HepG2 (cell line): Measurements from ENCODE around the gene LMAN2L. TPM values are rescaled to one million over a fixed set of nuclear protein-coding genes. Genes with fewer than 3 reads are reported as not detected.
A peak's percentile ranks its signal among the peaks of the same experiment; 100 is the strongest.

Experiments
- ATAC-seq: fragments of 200-7000 bp; cut with Tn5 transposase; 3 replicates; pipeline ENCODE4 v1.9.1; 2020; ENCODE audit warnings: mild to moderate bottlenecking, moderate library complexity
- BruUV-seq: library from RNA; stranded (reverse); fragments of 400-500 nt; replicated peaks from 2 replicates; lab custom pipeline; 2021; lab: Mats Ljungman, UMichigan
- CTCF ChIA-PET: fragments of 300-600 bp; formaldehyde crosslinking; extraction: SDS; loops from one replicate; lab custom pipeline; 2021; ENCODE audit warnings: low total read pairs, inconsistent platforms, low intra/inter-chr PET ratio; lab: Yijun Ruan, JAX
- POLR2A ChIA-PET: fragments of 350-600 bp; sonication (Branson Sonifier 250); formaldehyde crosslinking; loops from one replicate; lab custom pipeline; 2020; ENCODE audit warnings: antibody characterized with exemption, inconsistent platforms; lab: Yijun Ruan, JAX
- DNase-seq: peaks from one replicate; pipeline ENCODE4 v3.0.0-alpha.2; 2015; ENCODE audit warnings: low spot score
- FAIRE-seq: peaks from 3 replicates; lab custom pipeline; 2011; peaks lifted over from hg19 to GRCh38; lab: Jason Lieb, UNC
- H2AFZ ChIP-seq: one replicate; pipeline ENCODE4 v1.6.1; 2011; ENCODE audit warnings: low read length, inconsistent platforms
- H3K27ac ChIP-seq: fragments of 300-600 bp; 3 replicates; pipeline ENCODE4 v1.8.0; 2011; ENCODE audit warnings: mixed run types, mild to moderate bottlenecking, mixed read lengths, low read length, inconsistent platforms; ENCODE audit not compliant: insufficient read depth; ENCODE audit errors: extremely low read length
- H3K27me3 ChIP-seq, 2 experiments: fragments of 200-600 bp in 1 of 2; 2 replicates in 1 of 2; 3 replicates in 1 of 2; pipeline versions ENCODE4 v1.6.0 to v1.8.0; 2011; ENCODE audit warnings: low read length in 2 of 2, mild to moderate bottlenecking in 2 of 2, moderate library complexity in 2 of 2, inconsistent platforms in 1 of 2; ENCODE audit not compliant: insufficient read depth in 2 of 2, control insufficient read depth in 1 of 2
- H3K36me3 ChIP-seq, 2 experiments: fragments of 200-600 bp in 1 of 2; replicated peaks in 1 of 2; 2 replicates in 1 of 2; 3 replicates in 1 of 2; pipeline versions ENCODE4 v1.5.1 to v1.8.0; 2011; ENCODE audit warnings: low read length in 2 of 2, inconsistent platforms in 1 of 2; ENCODE audit not compliant: insufficient read depth in 2 of 2, control insufficient read depth in 1 of 2
- H3K4me1 ChIP-seq: 2 replicates; pipeline ENCODE4 v1.5.1; 2012; ENCODE audit warnings: low read length, inconsistent platforms; ENCODE audit not compliant: insufficient read depth
- H3K4me2 ChIP-seq: 2 replicates; pipeline ENCODE4 v1.6.0; 2011; ENCODE audit warnings: low read depth, low read length, inconsistent platforms
- H3K4me3 ChIP-seq, 3 experiments: fragments of 200-600 bp in 1 of 3; sonication (generic), shearing (Covaris generic) in 1 of 3; replicated peaks in 1 of 3; 2 replicates each; pipeline ENCODE4 v1.5.1; 2011 to 2016; ENCODE audit warnings: low read length in 3 of 3, inconsistent platforms in 2 of 3, low read depth in 2 of 3, mild to moderate bottlenecking in 2 of 3, control low read depth in 1 of 3, mixed read lengths in 1 of 3; ENCODE audit not compliant: insufficient read depth in 1 of 3
- H3K79me2 ChIP-seq: one replicate; pipeline ENCODE4 v1.6.1; 2011; ENCODE audit warnings: low read length, inconsistent platforms; ENCODE audit not compliant: insufficient read depth
- H3K9ac ChIP-seq: 2 replicates; pipeline ENCODE4 v1.6.0; 2011; ENCODE audit warnings: mild to moderate bottlenecking, low read depth, low read length, inconsistent platforms; ENCODE audit not compliant: insufficient read depth
- H3K9me3 ChIP-seq: 2 replicates; pipeline ENCODE4 v1.5.1; 2012; ENCODE audit warnings: mild to moderate bottlenecking, low read length
- H4K20me1 ChIP-seq: 2 replicates; pipeline ENCODE4 v1.6.0; 2011; ENCODE audit warnings: inconsistent platforms, mild to moderate bottlenecking, low read length, moderate library complexity; ENCODE audit not compliant: insufficient read depth
- ARNTL ChIP-seq: sonication (generic); formaldehyde crosslinking; IDR thresholded peaks from 2 replicates; pipeline ENCODE4 v1.4.0; 2020; ENCODE audit warnings: mild to moderate bottlenecking, missing genetic modification reagents
- CEBPB ChIP-seq: IDR thresholded peaks from 2 replicates; pipeline ENCODE4 v1.6.1; 2011; ENCODE audit warnings: low read depth, low read length, improper control_type of control experiment, borderline replicate concordance
- NFYC ChIP-seq: IDR thresholded peaks from 2 replicates; pipeline ENCODE4 v1.6.1; 2016; ENCODE audit warnings: missing genetic modification reagents, missing compliant biosample characterization
- TOE1 ChIP-seq: sonication (generic); formaldehyde crosslinking; IDR thresholded peaks from 2 replicates; pipeline ENCODE4 v1.4.0; 2020; ENCODE audit warnings: mild to moderate bottlenecking, missing genetic modification reagents
- ZNF709 ChIP-seq: sonication (generic); formaldehyde crosslinking; IDR thresholded peaks from 2 replicates; pipeline ENCODE4 v1.5.0; 2020; ENCODE audit warnings: mild to moderate bottlenecking, missing genetic modification reagents
- ZNF737 ChIP-seq: sonication (generic); formaldehyde crosslinking; IDR thresholded peaks from 2 replicates; pipeline ENCODE4 v1.5.0; 2020; ENCODE audit warnings: missing genetic modification reagents, mild to moderate bottlenecking, borderline replicate concordance
- WGBS: methylation state at CpG from one replicate; pipeline ENCODE4 v1.1.6; 2017; ENCODE audit warnings: low lambda C conversion rate; 5-methylcytosine and 5-hydroxymethylcytosine counted together
- in situ Hi-C: cut with HindIII; loops from 2 replicates; pipeline ENCODE4 v1.10.0; 2017; ENCODE audit warnings: low pct_unique_long_range_greater_than_20kb; ENCODE audit not compliant: extremely low pct_ligation_motif_present
- intact Hi-C: fragments of 100-400 bp; cut with micrococcal nuclease; formaldehyde crosslinking; loops from one replicate; pipeline ENCODE4 v1.10.0; 2022; ENCODE audit not compliant: unreplicated experiment
- polyA plus RNA-seq, 8 experiments: library from polyadenylated mRNA; depleted of rRNA in 3 of 8; stranded (reverse) in 7 of 8; unstranded in 1 of 8; fragments of >200 nt; fragmentation: Illumina TruSeq in 4 of 8; extraction: Trizol in 4 of 8; gene quantifications; 2 replicates each; pipeline versions ENCODE4 v1.2.1 to v1.2.3, GENCODE V29; 2011 to 2016; ENCODE audit warnings: low read depth in 4 of 8, missing spikeins in 1 of 8, mixed read lengths in 1 of 8; ENCODE audit not compliant: insufficient read depth in 1 of 8
- total RNA-seq, 5 experiments: library from RNA; depleted of rRNA; stranded (reverse); fragments of >200 nt; fragmentation: Illumina TruSeq; extraction: Trizol; gene quantifications; 2 replicates each; pipeline ENCODE4 v1.2.3, GENCODE V29; 2016; ENCODE audit warnings: low read depth in 1 of 5
- TF ChIP-seq, protein P1 (sequence below): sonication (generic); formaldehyde crosslinking; IDR thresholded peaks from 2 replicates; pipeline ENCODE4 v1.4.0; 2020; ENCODE audit warnings: missing genetic modification reagents
- TF ChIP-seq, protein P2 (sequence below): sonication (generic); formaldehyde crosslinking; IDR thresholded peaks from 2 replicates; pipeline ENCODE4; 2020; ENCODE audit warnings: missing genetic modification reagents, mild to moderate bottlenecking, borderline replicate concordance

The LMAN2L gene
- total and polyA plus RNA-seq, 2 of the 13 experiments (the other 11 are each of a cell fraction or from before 2014, with no cell fraction given): 39.1 to 57.9 TPM

DNA sequence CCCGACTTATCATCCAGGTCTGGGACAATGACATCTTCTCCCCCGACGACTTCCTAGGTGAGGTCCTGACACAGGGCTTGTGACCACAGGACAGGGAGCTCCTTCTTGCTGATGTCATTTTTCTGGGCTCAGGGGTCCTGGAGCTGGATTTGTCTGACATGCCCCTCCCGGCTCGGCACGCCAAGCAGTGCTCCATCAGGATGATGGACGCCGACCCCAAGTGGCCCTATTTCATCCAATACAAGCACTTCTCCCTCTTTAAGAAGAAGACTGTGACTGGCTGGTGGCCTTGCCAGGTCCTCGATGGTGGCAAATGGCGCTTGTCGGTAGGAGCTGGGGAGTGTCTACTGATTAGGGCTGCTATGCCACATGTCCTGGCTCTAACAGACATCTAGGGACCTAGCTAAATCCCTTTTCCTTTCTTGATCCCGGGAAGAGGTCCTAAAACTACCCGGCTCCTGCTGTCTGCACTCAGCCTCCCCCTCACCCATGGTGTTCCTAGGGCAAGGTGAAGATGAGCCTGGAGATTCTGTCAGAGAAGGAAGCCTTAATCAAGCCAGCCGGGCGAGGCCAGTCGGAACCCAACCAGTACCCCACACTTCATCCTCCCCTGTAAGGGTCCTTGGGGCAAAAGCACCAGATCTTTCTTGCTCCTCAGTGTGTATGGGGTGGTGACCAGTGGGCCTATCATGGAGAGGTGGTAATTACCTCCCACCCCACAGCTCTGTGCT lies 36.7 kb downstream of the LMAN2L start:
- Histone ChIP-seq H3K4me1 (no peaks in the 10 kb centered on the region), H3K9ac (no peak overlapping the region), H3K79me2 (no peaks in the 10 kb centered on the region), H3K4me2 (no peak overlapping the region), H3K4me3 (no peak overlapping the region), H3K27ac (no peak overlapping the region), H2AFZ (no peak overlapping the region), H3K9me3 (no peaks in the 10 kb centered on the region), H4K20me1 (no peaks in the 10 kb centered on the region; the same call in 1 of the 2 replicates), H3K27me3 (no peaks in the 10 kb centered on the region), H3K36me3 (peaks cover 19 to 40% of the 10 kb centered on the region in 2 experiments)
- no TSS peak for BruUV-seq
- in situ Hi-C loops (no loop called here), intact Hi-C loops (no loop called here)
- no peak for ATAC-seq
- CTCF ChIA-PET: no interaction called here
- no peak for DNase-seq
- POLR2A ChIA-PET: no interaction called here
- FAIRE-seq: no peak
- TF ChIP-seq TOE1 (CRISPR knock-in tag) (no peak), ZNF709 (CRISPR knock-in tag) (no peak), NFYC (CRISPR knock-in tag) (no peak), ARNTL (no peak), CEBPB (no peak), ZNF737 (0 out of 2 replicates have a peak, but pooled peaks have one; percentile 25)
- TF ChIP-seq, protein P1, sequence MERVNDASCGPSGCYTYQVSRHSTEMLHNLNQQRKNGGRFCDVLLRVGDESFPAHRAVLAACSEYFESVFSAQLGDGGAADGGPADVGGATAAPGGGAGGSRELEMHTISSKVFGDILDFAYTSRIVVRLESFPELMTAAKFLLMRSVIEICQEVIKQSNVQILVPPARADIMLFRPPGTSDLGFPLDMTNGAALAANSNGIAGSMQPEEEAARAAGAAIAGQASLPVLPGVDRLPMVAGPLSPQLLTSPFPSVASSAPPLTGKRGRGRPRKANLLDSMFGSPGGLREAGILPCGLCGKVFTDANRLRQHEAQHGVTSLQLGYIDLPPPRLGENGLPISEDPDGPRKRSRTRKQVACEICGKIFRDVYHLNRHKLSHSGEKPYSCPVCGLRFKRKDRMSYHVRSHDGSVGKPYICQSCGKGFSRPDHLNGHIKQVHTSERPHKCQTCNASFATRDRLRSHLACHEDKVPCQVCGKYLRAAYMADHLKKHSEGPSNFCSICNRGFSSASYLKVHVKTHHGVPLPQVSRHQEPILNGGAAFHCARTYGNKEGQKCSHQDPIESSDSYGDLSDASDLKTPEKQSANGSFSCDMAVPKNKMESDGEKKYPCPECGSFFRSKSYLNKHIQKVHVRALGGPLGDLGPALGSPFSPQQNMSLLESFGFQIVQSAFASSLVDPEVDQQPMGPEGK: no peak
- TF ChIP-seq, protein P2, sequence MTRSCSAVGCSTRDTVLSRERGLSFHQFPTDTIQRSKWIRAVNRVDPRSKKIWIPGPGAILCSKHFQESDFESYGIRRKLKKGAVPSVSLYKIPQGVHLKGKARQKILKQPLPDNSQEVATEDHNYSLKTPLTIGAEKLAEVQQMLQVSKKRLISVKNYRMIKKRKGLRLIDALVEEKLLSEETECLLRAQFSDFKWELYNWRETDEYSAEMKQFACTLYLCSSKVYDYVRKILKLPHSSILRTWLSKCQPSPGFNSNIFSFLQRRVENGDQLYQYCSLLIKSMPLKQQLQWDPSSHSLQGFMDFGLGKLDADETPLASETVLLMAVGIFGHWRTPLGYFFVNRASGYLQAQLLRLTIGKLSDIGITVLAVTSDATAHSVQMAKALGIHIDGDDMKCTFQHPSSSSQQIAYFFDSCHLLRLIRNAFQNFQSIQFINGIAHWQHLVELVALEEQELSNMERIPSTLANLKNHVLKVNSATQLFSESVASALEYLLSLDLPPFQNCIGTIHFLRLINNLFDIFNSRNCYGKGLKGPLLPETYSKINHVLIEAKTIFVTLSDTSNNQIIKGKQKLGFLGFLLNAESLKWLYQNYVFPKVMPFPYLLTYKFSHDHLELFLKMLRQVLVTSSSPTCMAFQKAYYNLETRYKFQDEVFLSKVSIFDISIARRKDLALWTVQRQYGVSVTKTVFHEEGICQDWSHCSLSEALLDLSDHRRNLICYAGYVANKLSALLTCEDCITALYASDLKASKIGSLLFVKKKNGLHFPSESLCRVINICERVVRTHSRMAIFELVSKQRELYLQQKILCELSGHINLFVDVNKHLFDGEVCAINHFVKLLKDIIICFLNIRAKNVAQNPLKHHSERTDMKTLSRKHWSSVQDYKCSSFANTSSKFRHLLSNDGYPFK: 0 out of 2 replicates have a peak, but pooled peaks have one; percentile 18
- WGBS: 95% methylated on average over 16 of the region's 16 CpGs
